GM18507 (cell line): Measurements from ENCODE around the gene ANKS1A.
A peak's percentile ranks its signal among the peaks of the same experiment; 100 is the strongest.
"Not testable (repeated sequence)": the region's sequence is repeated elsewhere in the genome, so short reads cannot be mapped to it uniquely, and the experiment has no call there.

ENCODE experiments used
- DNase-seq: peaks from one replicate; pipeline ENCODE4 v3.0.0; 2011; ENCODE audit warnings: low read depth; ENCODE audit not compliant: insufficient read length; ENCODE audit errors: extremely low spot score
- FAIRE-seq: peaks from 2 replicates; lab custom pipeline; 2011; peaks lifted over from hg19 to GRCh38; lab: Jason Lieb, UNC

Gene ANKS1A

GRCh38 chr6:34912715-34913464 lies 23.8 kb downstream of the ANKS1A start:
- FAIRE-seq, result peak; percentile 80

GRCh38 chr6:34914358-34914757 lies 25.3 kb downstream of the ANKS1A start:
- FAIRE-seq (no peak), DNase-seq (no peak)

More at GRCh38 chr6:34912715-34913464, 23.8 kb downstream of the ANKS1A start:
- peak; percentile 26 for DNase-seq

GRCh38 chr6:34916348-34916967 lies 27.4 kb downstream of the ANKS1A start:
- DNase-seq, result no peak
- no peak for FAIRE-seq

- FAIRE-seq (no peak), DNase-seq (no peak)
These were observed 28.7 kb downstream of the ANKS1A start for GRCh38 chr6:34917626-34918285.

GRCh38 chr6:34919651-34920050 lies 30.6 kb downstream of the ANKS1A start:
- DNase-seq (no peak), FAIRE-seq (no peak)

GRCh38 chr6:34920097-34920496 lies 31.0 kb downstream of the ANKS1A start:
- no peak for FAIRE-seq

GRCh38 chr6:34922177-34922663 lies 33.2 kb downstream of the ANKS1A start:
- FAIRE-seq, result no peak
- DNase-seq, result no peak

More at GRCh38 chr6:34920097-34920496, 31.0 kb downstream of the ANKS1A start:
- no peak for DNase-seq

- DNase-seq, result no peak
- no peak for FAIRE-seq
These were observed 36.0 kb downstream of the ANKS1A start for GRCh38 chr6:34924831-34925625.

GRCh38 chr6:34926655-34927054 lies 37.6 kb downstream of the ANKS1A start:
- DNase-seq, result no peak
- FAIRE-seq, result no peak

- FAIRE-seq, result no peak
- no peak for DNase-seq
These were observed 39.2 kb downstream of the ANKS1A start for GRCh38 chr6:34928220-34928619.

GRCh38 chr6:34928695-34929094 lies 39.6 kb downstream of the ANKS1A start:
- FAIRE-seq (no peak), DNase-seq (no peak)

- DNase-seq, result no peak
- FAIRE-seq, result no peak
These were observed 40.4 kb downstream of the ANKS1A start for GRCh38 chr6:34929241-34929978.

GRCh38 chr6:34930221-34930620 lies 41.2 kb downstream of the ANKS1A start:
- DNase-seq (no peak), FAIRE-seq (no peak)

GRCh38 chr6:34932202-34932601 lies 43.1 kb downstream of the ANKS1A start:
- not testable (repeated sequence) for FAIRE-seq, DNase-seq

- DNase-seq (no peak), FAIRE-seq (no peak)
These were observed 45.5 kb downstream of the ANKS1A start for GRCh38 chr6:34934516-34934915.

- FAIRE-seq (no peak), DNase-seq (no peak)
These were observed 49.2 kb downstream of the ANKS1A start for GRCh38 chr6:34938268-34938667.

GRCh38 chr6:34940030-34940434 lies 51.0 kb downstream of the ANKS1A start:
- DNase-seq (no peak), FAIRE-seq (no peak)

- FAIRE-seq, result no peak
- no peak for DNase-seq
These were observed 52.4 kb downstream of the ANKS1A start for GRCh38 chr6:34941421-34941820.

- no peak for FAIRE-seq
- no peak for DNase-seq
These were observed 56.3 kb downstream of the ANKS1A start for GRCh38 chr6:34945317-34945716.
